Motor neuron (in vitro differentiated cells): Measurements from ENCODE around the gene ALG1. TPM values are rescaled to one million over a fixed set of nuclear protein-coding genes. Genes with fewer than 3 reads are reported as not detected.
"Not testable (repeated sequence)": the region's sequence is repeated elsewhere in the genome, so short reads cannot be mapped to it uniquely, and the experiment has no call there.

Experiments used
- ATAC-seq, 8 experiments: fragments of 200-7000 bp; cut with Tn5 transposase; replicated peaks in 6 of 8; 2 replicates each; pipeline ENCODE4 v1.8.0; 2021; ENCODE audit warnings: mild to moderate bottlenecking in 8 of 8, moderate library complexity in 8 of 8
- H3K27ac ChIP-seq, 2 donors: fragments of 250-450 bp; sonication (Bioruptor Pico); 2 replicates each; pipeline ENCODE4 v1.9.0; 2021; ENCODE audit warnings: antibody characterized with exemption in 2 of 2, mild to moderate bottlenecking in 2 of 2, moderate library complexity in 1 of 2
- H3K4me1 ChIP-seq, 2 donors: fragments of 250-450 bp; sonication (Bioruptor Pico); replicated peaks in 1 of 2; 2 replicates each; pipeline ENCODE4 v1.6.1; 2021; ENCODE audit warnings: antibody characterized with exemption in 2 of 2, mild to moderate bottlenecking in 2 of 2, moderate library complexity in 1 of 2
- H3K4me3 ChIP-seq, 5 donors: fragments of 250-450 bp; sonication (Bioruptor Pico); 2 replicates each; pipeline ENCODE4 v1.9.0; 2021; ENCODE audit warnings: antibody characterized with exemption in 5 of 5, mild to moderate bottlenecking in 5 of 5, moderate library complexity in 4 of 5
- WGBS, 10 experiments: fragments of 450-650 bp; shearing (Covaris generic); methylation state at CpG; one replicate each; pipeline ENCODE4 v1.0.0; 2022; 5-methylcytosine and 5-hydroxymethylcytosine counted together
- in situ Hi-C, 9 experiments: fragments of 400-800 bp; cut with MboI; loops; one replicate each; pipeline ENCODE4 v1.15.0; 2021; ENCODE audit warnings: low sequenced_read_pairs in 9 of 9, low pct_unique_long_range_greater_than_20kb in 2 of 9; ENCODE audit not compliant: unreplicated experiment in 9 of 9
- total RNA-seq, 8 experiments: library from RNA; unstranded; fragments of 300-600 nt; gene quantifications; 2 replicates each; pipeline versions ENCODE4 v1.2.3 to v1.2.4, GENCODE V29; 2022

Gene ALG1
- total RNA-seq, 8 experiments from 2014 or later, result 6.6 to 43.8 (median 18.4) TPM

GRCh38 chr16:5132915-5133600, 61.4 kb downstream of the ALG1 start:
- H3K4me1 ChIP-seq, H3K27ac ChIP-seq, in situ Hi-C loops, H3K4me3 ChIP-seq, ATAC-seq: not testable (repeated sequence)
- WGBS, 10 experiments, result 0 to 74% (median 51%) methylated on average over 2 to 9 of the region's 13 CpGs; no CpG with 5 or more reads in 3 of the 10 experiments

GRCh38 chr16:5134739-5135452, 63.3 kb downstream of the ALG1 start:
- whole genome bisulfite sequencing, 10 experiments, result 17 to 83% (median 69%) methylated on average over 1 to 5 of the region's 13 CpGs; no CpG with 5 or more reads in 5 of the 10 experiments
- H3K4me1 ChIP-seq, ATAC-seq, H3K4me3 ChIP-seq, H3K27ac ChIP-seq, in situ Hi-C loops: not testable (repeated sequence)

Other genes starting within 250 kb of the ALG1 start
- 100 to 1,000 TPM in 1 of 8 experiments, 10 to 100 TPM in 7; 36.4 to 101 (median 49.5) TPM for gene GLYR1, start 224.6 kb upstream of the ALG1 start, total RNA-seq
- gene UBN1, start 224.4 kb upstream of the ALG1 start, total RNA-seq, result 10 to 100 TPM; 14.0 to 43.7 (median 24.2) TPM
- 100 to 1,000 TPM in 1 of 8 experiments, 10 to 100 TPM in 2, 1 to 10 TPM in 4, under 1 TPM in 1; 0.92 to 357 (median 3.6) TPM for gene PPL, start 134.7 kb upstream of the ALG1 start, total RNA-seq
- 1 to 10 TPM in 4 of 8 experiments, under 1 TPM in 4; 0.04 to 2.0 (median 1.0) TPM for gene SEC14L5, start 113.5 kb upstream of the ALG1 start, total RNA-seq
- 10 to 100 TPM in 3 of 8 experiments, 1 to 10 TPM in 5; 1.5 to 18.7 (median 6.5) TPM for gene NAGPA, start 37.9 kb upstream of the ALG1 start, total RNA-seq
- gene C16orf89, start 5.9 kb upstream of the ALG1 start, total RNA-seq, result 10 to 100 TPM in 1 of 8 experiments, 1 to 10 TPM in 4, under 1 TPM in 3; 0.33 to 34.3 (median 1.7) TPM
- gene EEF2KMT, start 26.0 kb downstream of the ALG1 start, total RNA-seq, result 10 to 100 TPM in 7 of 8 experiments, 1 to 10 TPM in 1; 6.7 to 29.8 (median 14.1) TPM